Measurements from ENCODE around the gene PCED1B. TPM values are rescaled to one million over a fixed set of nuclear protein-coding genes. Genes with fewer than 3 reads are reported as not detected.

Gene PCED1B
- total and polyA plus RNA-seq, 2 experiments from 2014 or later, result 5.1 to 6.6 TPM

- TF ChIP-seq, protein P1, sequence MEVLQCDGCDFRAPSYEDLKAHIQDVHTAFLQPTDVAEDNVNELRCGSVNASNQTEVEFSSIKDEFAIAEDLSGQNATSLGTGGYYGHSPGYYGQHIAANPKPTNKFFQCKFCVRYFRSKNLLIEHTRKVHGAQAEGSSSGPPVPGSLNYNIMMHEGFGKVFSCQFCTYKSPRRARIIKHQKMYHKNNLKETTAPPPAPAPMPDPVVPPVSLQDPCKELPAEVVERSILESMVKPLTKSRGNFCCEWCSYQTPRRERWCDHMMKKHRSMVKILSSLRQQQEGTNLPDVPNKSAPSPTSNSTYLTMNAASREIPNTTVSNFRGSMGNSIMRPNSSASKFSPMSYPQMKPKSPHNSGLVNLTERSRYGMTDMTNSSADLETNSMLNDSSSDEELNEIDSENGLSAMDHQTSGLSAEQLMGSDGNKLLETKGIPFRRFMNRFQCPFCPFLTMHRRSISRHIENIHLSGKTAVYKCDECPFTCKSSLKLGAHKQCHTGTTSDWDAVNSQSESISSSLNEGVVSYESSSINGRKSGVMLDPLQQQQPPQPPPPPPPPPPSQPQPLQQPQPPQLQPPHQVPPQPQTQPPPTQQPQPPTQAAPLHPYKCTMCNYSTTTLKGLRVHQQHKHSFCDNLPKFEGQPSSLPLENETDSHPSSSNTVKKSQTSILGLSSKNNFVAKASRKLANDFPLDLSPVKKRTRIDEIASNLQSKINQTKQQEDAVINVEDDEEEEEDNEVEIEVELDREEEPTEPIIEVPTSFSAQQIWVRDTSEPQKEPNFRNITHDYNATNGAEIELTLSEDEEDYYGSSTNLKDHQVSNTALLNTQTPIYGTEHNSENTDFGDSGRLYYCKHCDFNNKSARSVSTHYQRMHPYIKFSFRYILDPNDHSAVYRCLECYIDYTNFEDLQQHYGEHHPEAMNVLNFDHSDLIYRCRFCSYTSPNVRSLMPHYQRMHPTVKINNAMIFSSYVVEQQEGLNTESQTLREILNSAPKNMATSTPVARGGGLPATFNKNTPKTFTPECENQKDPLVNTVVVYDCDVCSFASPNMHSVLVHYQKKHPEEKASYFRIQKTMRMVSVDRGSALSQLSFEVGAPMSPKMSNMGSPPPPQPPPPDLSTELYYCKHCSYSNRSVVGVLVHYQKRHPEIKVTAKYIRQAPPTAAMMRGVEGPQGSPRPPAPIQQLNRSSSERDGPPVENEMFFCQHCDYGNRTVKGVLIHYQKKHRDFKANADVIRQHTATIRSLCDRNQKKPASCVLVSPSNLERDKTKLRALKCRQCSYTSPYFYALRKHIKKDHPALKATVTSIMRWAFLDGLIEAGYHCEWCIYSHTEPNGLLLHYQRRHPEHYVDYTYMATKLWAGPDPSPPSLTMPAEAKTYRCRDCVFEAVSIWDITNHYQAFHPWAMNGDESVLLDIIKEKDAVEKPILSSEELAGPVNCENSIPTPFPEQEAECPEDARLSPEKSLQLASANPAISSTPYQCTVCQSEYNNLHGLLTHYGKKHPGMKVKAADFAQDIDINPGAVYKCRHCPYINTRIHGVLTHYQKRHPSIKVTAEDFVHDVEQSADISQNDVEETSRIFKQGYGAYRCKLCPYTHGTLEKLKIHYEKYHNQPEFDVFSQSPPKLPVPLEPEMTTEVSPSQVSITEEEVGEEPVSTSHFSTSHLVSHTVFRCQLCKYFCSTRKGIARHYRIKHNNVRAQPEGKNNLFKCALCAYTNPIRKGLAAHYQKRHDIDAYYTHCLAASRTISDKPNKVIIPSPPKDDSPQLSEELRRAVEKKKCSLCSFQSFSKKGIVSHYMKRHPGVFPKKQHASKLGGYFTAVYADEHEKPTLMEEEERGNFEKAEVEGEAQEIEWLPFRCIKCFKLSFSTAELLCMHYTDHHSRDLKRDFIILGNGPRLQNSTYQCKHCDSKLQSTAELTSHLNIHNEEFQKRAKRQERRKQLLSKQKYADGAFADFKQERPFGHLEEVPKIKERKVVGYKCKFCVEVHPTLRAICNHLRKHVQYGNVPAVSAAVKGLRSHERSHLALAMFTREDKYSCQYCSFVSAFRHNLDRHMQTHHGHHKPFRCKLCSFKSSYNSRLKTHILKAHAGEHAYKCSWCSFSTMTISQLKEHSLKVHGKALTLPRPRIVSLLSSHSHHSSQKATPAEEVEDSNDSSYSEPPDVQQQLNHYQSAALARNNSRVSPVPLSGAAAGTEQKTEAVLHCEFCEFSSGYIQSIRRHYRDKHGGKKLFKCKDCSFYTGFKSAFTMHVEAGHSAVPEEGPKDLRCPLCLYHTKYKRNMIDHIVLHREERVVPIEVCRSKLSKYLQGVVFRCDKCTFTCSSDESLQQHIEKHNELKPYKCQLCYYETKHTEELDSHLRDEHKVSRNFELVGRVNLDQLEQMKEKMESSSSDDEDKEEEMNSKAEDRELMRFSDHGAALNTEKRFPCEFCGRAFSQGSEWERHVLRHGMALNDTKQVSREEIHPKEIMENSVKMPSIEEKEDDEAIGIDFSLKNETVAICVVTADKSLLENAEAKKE (CRISPR knock-in tag; IDR thresholded peaks at IDR 0.05), result no peak
- TF ChIP-seq, protein P2, sequence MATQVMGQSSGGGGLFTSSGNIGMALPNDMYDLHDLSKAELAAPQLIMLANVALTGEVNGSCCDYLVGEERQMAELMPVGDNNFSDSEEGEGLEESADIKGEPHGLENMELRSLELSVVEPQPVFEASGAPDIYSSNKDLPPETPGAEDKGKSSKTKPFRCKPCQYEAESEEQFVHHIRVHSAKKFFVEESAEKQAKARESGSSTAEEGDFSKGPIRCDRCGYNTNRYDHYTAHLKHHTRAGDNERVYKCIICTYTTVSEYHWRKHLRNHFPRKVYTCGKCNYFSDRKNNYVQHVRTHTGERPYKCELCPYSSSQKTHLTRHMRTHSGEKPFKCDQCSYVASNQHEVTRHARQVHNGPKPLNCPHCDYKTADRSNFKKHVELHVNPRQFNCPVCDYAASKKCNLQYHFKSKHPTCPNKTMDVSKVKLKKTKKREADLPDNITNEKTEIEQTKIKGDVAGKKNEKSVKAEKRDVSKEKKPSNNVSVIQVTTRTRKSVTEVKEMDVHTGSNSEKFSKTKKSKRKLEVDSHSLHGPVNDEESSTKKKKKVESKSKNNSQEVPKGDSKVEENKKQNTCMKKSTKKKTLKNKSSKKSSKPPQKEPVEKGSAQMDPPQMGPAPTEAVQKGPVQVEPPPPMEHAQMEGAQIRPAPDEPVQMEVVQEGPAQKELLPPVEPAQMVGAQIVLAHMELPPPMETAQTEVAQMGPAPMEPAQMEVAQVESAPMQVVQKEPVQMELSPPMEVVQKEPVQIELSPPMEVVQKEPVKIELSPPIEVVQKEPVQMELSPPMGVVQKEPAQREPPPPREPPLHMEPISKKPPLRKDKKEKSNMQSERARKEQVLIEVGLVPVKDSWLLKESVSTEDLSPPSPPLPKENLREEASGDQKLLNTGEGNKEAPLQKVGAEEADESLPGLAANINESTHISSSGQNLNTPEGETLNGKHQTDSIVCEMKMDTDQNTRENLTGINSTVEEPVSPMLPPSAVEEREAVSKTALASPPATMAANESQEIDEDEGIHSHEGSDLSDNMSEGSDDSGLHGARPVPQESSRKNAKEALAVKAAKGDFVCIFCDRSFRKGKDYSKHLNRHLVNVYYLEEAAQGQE (IDR thresholded peaks at IDR 0.05; ENCODE audit: unreplicated experiment), result no peak
- no peak for TF ChIP-seq CREB1 (CRISPR knock-in tag; IDR thresholded peaks at IDR 0.05; ENCODE audit: low read depth)
- TF ChIP-seq ETS1 (IDR thresholded peaks at IDR 0.05), result no peak
- TF ChIP-seq NANOG (IDR thresholded peaks at IDR 0.05; ENCODE audit: borderline replicate concordance), result no peak
- no peak for TF ChIP-seq EZH2phosphoT487 (IDR thresholded peaks at IDR 0.05; ENCODE audit: unreplicated experiment)
- no peak for TF ChIP-seq ZNF331 (CRISPR knock-in tag; IDR thresholded peaks at IDR 0.05; ENCODE audit: low read depth)
Observed at GRCh38 chr12:47145188-47145587, 65.8 kb downstream of the PCED1B start (continued).

Measured in GM23338 (cell line).